GM20431 (cell line): ENCODE measurements around the gene MPG.

Experiments used
- in situ Hi-C: fragments of 300-500 bp; cut with MseI, MboI; formaldehyde crosslinking; loops from one replicate; pipeline ENCODE4 v1.15.0; 2020; ENCODE audit warnings: low sequenced_read_pairs; ENCODE audit not compliant: unreplicated experiment

The MPG gene

DNA sequence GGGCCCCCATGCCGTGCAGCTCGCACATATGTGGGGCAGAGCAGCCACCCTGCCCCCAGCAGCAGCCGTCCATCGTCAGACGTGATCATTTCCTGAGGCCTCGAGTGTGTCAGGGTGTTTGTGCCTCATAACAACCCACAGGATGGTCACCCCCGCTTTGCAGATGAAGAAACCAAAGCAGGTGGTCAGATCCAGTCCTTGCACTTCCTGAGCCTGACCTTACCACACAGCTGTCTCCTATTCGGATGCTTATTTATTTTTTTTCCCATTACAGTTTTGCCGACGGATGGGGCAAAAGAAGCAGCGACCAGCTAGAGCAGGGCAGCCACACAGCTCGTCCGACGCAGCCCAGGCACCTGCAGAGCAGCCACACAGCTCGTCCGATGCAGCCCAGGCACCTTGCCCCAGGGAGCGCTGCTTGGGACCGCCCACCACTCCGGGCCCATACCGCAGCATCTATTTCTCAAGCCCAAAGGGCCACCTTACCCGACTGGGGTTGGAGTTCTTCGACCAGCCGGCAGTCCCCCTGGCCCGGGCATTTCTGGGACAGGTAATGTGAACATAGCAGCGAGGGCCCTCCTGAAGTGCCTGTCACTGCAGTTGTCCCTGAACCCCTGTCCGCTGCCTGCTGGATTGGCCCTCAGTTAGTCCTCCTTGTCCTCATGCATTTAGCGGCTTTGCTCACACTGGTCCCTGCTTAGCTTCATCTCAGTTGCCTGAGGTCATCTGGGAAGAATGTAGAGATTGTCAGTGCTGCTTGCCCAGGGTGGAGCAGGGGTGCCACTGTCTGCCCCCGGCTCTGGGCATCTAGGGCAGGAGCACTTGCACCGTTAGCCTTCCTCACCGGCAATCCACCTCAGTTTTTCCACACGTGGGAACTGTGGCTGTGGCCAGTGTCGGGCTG lies 1.4 kb downstream of the MPG start:
- in situ Hi-C loops: no loop called here

DNA sequence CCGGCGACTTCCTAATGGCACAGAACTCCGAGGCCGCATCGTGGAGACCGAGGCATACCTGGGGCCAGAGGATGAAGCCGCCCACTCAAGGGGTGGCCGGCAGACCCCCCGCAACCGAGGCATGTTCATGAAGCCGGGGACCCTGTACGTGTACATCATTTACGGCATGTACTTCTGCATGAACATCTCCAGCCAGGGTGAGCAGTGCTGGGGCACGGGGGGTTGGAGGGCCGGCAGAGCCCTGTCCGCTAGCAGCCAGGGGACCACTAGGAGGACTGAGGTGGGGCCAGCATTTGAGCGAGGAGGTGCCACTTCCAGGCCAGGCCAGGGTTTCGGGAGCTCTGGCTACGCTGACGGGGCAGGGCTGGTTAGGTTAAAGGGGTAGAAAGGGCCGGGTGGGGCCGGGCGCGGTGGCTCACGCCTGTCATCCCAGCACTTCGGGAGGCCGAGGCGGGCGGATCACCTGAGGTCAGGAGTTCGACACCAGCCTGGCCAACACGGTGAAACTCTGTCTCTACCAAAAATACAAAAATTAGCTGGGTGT lies 5.1 kb downstream of the MPG start:
- in situ Hi-C loops: no loop called here

- in situ Hi-C loops: no loop called here
Observed at GRCh38 chr16:83781-84615, 6.0 kb downstream of the MPG start.

DNA sequence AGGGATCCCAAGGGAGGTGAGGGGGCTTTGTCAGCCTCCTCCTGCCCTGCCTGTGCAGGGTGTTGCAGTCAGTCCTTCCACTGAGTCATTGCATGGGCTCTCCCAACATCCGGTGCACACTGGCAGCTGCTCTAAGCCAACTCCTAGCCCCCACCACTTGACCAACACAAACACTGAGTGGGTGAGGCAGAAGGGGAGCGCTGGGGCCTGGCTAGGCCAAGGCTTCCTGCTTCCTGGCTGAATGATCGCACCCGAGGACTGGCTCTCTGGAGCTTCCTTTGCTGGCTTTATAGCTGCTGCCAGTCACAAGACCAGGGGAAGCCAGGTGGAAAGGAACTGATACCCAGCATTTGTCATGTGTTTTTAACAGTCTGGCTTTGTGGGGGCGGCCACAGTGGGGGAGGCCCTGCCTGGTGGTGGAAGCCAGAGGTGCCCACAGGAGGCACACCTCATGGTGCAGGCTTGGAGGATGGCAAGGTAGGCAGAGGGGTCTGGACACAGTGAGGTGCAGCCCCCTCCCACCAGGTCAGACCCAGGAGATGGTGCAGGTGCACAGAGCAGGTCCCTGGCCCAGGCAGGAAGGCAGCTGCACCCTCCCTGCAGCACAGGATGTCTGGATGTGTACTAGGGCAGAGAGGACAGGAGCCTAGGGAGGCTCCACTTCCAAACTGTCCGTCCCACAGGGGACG lies 6.8 kb downstream of the MPG start:
- in situ Hi-C loops: no loop called here

DNA sequence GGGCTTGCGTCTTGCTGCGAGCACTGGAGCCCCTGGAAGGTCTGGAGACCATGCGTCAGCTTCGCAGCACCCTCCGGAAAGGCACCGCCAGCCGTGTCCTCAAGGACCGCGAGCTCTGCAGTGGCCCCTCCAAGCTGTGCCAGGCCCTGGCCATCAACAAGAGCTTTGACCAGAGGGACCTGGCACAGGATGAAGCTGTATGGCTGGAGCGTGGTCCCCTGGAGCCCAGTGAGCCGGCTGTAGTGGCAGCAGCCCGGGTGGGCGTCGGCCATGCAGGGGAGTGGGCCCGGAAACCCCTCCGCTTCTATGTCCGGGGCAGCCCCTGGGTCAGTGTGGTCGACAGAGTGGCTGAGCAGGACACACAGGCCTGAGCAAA lies 7.4 kb downstream of the MPG start:
- in situ Hi-C loops: no loop called here

DNA sequence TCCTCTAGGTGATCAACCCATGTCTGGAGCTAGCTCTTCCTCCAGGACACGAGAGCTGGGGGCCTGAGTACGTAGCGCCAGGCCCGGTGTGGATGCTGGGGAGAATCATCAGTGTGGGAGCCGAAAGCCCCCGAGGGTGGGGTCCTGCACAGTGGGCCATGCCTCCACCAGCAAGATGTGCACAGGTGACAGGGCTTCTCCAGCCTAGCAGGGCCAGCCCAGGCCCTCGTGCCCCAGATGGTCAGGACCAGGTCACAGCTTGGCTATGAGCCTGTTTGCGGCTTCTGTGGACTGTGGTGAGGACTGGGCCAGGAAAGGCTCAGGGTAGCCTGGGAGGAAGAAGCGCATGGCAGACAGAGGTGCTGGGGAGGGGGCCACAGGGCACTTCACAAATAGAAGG lies 7.8 kb downstream of the MPG start:
- in situ Hi-C loops: no loop called here

GRCh38 chr16:86483-86952 lies 8.5 kb downstream of the MPG start:
- in situ Hi-C loops: no loop called here

DNA sequence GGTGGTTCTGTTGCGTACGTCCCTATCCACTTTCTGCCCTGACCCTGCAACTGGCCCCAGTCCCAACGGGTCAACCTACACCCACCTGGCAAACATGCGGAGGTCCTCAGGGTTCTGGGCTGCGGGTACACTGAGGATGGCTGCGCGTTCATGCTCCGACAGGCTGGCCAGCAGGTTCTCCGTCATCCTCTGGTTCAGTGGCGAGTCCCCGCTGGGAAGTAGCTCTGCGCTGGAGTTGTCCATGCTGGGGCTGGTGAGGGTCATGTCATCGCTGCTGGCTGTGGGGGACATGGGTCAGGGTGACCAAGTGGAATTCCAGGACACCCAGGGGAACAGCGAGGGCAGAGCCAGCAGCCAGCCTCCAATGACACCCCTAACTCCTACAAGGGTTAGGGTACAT lies 10.6 kb downstream of the MPG start:
- in situ Hi-C loops: no loop called here

DNA sequence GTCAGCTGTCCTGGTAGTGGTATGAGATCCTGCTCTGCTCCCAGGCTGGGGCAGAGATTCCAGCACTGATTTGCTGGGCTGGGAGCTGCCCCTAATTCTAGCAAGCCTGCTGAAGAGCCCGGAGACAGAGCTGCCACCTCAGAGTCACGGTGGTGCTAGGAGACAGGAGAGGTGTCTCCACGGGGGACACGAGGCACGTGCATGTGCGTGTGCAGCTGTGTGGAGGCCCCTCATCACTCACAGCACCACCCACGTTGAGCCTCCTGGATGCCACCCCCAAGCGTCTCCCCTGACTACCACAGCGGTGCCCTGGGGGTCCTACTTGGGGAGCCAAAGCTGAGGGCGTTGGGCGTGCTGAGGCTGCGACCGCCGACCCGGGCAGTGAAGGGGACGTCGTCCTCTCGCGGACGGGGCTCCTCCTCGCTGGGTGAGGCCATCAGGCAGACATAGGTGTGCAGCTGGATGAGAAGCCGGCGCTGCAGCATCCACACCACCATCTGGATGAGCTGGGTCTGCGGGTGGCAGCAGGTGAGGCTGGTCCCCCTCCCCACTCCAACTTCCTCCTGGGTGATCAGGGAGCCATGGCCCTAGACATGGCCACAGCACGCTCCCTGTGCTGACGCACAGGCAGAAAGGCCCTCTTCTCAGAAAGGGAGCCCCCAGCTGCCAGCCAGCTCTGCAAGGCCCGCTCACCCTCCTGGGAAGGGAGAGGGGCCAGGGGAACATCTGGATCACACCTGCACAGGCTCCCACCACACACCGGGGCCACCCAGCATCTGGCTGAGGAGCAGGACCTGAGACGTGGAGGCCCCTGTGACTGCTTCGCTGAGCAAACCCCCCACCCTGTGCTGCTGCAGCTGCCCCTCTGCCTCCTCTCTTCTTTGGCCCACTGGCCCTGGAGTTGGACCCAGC lies 11.6 kb downstream of the MPG start:
- in situ Hi-C loops: no loop called here

DNA sequence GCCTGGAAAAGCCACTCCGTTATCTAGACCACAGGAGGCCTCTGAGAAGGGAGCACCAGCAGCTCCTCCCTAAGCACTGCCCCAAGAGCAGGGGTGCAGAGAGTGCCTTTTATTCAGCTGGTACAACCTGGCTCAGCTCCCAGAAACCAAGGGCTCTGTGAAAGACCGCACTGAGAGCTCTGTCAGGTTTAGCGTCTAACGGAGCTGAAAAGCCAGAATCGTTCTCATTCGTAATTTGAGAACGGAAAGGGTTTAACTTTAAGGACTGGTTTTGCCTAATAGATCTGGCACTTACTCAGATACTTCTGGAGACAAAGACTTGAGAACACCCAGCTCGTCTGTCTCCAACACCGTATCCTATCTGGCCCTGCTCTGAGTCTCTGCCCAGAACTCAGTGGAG lies 13.5 kb downstream of the MPG start:
- in situ Hi-C loops: no loop called here

DNA sequence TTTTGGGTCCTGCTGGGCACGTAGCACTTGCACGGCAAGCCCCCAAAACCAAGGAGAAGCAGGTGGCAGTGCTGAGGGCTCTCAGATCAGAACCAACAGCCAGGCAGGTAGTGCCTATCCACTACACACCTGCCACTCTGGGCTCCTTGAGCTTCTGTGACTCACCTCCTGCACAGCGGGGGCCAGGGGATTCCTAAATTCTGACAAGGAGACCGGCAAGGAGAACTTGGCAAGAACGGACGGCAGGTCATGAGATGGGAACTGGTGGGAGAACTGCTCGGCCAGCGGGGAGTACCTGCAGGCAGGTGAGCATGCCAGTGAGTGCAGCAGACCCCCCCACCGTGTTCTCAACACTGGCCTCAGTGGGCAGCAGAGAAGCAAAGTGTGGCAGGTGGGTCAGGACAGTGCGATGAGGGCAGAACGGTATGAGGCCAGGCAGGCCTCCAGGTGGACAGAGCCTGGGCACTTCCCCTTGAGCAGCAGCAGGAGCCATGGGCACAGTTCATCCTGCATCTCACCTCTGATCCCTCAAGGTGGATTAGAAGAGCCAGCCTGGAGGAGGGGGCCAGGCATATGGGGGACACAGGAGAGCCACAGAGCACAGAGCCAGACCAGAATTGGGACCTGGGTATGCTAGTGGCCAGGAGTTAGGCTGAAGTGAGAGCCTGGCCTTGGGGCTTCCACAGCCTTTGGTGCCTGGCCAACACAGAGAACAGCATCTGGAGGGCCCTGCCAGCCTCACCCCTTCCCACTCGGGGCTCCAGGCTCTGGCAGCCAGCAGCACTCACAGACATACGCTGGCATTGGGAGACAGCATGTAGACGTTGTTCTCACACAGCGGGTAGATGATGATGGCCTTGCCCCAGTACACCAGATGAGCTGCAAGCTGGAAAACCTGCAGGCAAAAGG lies 14.7 kb downstream of the MPG start:
- in situ Hi-C loops: no loop called here

DNA sequence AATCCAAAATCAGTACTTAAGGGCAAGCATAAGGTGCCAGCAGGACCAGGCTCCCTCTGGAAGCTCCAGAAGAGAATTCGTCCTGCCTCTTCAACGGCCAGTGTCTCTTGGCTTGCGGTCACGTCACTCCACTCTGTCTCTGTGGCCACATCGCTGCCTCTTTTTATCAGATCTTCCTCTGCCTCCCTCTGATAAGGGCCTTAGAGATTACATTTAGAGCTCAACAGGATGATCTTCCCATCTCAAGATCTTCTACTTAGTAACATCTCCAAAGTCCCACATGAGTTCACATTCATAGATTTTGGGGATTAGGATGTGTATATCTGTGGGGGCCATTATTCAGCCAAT lies 16.9 kb downstream of the MPG start:
- in situ Hi-C loops: no loop called here

DNA sequence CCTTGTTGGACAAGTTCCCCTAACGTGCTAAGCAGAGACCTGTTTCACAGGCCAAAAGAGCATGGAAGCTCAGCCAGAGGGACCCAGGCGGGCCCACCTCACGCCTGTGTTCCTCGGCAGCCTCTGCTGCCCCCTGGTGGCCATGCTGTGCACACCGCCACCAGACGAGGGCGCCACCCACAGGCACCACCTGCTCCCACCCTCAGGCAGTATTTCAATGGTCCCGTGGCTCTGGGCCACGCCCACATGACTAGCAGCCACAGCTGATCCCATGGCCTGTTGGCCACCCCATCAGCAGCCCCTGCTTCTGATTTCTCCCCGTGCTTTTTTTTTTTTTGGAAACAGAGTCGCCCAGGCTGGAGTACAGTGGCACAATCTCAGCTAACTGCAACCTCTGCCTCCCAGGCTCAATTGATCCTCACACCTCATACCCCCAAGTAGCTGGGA lies 18.9 kb downstream of the MPG start:
- in situ Hi-C loops: no loop called here

DNA sequence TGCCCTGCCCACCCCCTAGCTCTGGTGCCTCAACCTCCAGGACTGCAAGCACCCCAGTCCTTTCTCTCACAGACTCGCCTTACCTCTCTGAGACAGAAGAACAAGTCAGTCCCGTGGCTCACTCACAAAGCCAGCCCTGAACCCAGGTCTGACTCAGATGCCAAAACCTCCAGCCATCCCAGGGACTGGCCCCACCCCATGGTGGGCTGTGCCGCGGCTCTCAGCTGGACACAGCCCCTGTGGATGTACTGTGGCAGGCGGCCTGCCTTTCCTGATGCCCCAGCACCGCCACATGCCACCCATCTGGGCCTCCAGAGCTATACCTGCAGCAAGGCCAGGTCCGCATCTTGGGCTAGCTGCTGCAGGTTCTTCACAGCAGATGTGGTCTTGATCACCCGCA lies 19.8 kb downstream of the MPG start:
- in situ Hi-C loops: no loop called here

GRCh38 chr16:100989-101388 lies 23.0 kb downstream of the MPG start:
- in situ Hi-C loops: no loop called here

GRCh38 chr16:101586-101985 lies 23.6 kb downstream of the MPG start:
- in situ Hi-C loops: no loop called here

DNA sequence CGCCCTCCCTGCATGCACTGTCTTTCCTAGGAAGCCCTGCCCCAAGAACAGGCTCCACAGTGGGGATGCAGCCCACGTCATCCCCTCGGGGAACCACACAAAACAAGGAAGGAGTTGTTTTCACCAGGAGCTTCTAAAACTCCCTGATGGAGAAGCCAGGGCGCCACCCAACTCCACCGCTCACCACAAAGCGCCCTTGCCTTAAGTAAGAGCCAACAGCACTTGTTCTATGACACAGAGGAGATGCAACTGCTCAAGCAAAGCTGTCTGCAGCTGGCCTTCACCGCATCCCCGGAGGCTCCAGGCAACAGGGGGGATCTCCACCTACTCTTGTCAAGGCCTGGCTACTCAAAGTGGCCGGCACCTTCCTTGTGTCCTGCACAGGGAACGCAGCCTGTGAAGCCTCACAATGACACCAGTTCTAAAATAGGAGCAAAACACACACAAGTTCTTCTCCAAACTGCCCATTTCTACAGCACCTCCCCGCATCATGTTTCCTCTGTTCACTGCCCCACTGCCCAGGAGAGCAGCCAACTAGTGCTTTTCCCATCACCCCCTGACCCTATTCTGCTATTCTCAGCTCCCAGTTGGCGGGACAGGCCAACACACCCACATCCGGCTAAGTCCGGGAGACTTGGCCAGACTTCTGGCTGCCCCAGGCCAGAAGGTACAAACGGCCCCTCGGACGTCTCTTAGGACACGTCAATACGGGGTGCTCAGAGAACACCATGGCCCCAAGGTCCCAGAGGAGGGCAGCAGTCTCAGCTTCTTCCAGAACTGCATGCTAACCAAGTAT lies 24.2 kb downstream of the MPG start:
- in situ Hi-C loops: no loop called here

- in situ Hi-C loops: no loop called here
Observed at GRCh38 chr16:104355-104754, 26.3 kb downstream of the MPG start.
